Measurements from ENCODE around the gene MNAT1.
"Not testable (repeated sequence)": the region's sequence is repeated elsewhere in the genome, so short reads cannot be mapped to it uniquely, and the experiment has no call there.

Gene MNAT1

GRCh38 chr14:60803871-60804270 lies 69.3 kb downstream of the MNAT1 start:
- DNase-seq (ENCODE audit: low read depth in 2 of 3, low spot score in 2 of 3) = no peak

DNA sequence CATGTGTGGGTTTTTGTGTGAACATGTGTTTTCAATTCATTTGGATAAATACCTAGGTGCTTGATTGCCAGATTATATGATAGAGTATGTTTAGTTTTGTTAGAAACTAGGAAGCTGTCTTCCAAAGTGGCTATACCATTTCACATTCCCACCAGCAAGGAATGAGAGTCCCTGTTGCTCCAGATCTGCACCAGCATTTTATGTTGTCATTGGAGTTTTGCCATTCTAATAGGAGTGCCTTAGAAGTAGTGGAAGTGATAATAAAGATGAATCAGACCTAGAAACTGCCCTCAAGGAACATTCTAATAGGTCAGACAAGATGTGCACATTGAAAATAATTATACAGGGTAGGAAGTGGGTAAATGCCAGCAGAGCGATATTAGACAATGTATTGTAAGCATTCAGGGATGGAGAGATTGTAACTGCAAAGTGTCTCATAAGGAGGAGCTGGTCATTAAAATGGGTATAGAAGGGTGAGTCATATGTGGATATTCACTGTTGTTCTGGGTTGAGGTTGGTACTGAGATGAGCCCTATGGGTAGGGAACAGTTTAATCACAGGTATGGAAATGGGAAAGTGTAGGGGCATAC lies 71.4 kb downstream of the MNAT1 start:
- DNase-seq (ENCODE audit: low read depth in 2 of 3, low spot score in 2 of 3) = no peak

DNA sequence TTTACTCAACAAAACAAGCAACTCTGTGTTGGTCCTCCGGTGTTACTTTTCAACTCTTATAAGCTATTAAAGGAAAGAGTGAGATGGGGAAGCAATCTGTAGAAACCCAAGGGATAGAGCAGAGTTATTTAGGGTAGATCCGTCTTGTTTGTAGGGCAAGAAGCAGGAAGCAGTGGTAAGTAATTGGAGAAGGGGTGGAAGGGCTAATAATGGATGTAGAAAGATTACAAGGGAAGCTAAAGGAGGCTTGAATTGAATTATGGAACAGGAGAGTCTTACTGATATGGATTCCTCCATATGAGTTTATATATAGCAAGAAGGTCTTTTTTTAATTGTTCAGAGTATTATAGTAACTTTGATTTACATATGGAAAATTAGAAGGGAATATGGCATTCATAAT lies 72.7 kb downstream of the MNAT1 start:
- no peak for DNase-seq (ENCODE audit: low read depth in 2 of 3, low spot score in 2 of 3)

DNA sequence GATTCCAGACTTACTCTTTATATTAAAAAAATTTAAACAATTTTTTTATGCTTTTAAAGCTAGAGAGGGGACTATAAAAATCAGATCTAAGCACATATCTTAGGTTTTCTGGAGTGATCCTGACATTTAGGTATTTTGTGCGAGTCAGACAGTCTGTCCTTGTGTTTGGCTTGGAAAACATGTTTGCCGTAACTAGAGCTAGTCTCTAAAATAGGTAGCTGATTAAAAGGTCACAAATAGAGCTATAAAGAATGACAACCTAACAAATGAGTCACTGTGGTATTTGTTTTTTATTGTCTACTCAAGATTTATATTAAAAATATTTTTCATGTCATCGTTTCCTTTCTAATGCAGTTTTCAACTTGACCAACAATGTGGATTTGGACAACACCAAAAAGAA lies 73.4 kb downstream of the MNAT1 start:
- DNase-seq (ENCODE audit: low read depth in 2 of 3, low spot score in 2 of 3) = no peak

GRCh38 chr14:60812987-60813386 lies 78.4 kb downstream of the MNAT1 start:
- no peak for DNase-seq (ENCODE audit: low read depth in 2 of 3, low spot score in 2 of 3)

GRCh38 chr14:60815371-60815770 lies 80.8 kb downstream of the MNAT1 start:
- no peak for DNase-seq (ENCODE audit: low read depth in 2 of 3, low spot score in 2 of 3)

- DNase-seq (ENCODE audit: low read depth in 2 of 3, low spot score in 2 of 3) = no peak
Observed at GRCh38 chr14:60817113-60817512, 82.6 kb downstream of the MNAT1 start.

DNA sequence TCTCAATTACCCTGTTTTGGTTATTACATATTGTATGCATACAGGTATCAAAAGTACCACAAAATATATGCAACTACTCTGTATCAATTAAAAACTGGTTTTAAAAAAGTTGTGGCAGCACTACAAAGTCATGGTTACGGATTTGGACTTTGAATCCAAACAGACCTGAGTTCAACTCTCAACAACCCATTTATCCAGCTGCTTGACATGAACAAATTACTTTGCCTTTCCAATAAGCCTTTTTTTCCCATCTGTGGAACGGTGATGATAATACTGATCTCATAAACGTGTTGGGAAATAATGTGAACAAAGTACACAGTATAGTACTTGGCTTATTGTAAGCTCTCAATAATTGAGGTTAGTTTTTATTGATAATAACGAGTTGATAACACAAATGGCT lies 85.0 kb downstream of the MNAT1 start:
- DNase-seq (ENCODE audit: low read depth in 2 of 3, low spot score in 2 of 3) = no peak

- DNase-seq (ENCODE audit: low read depth in 2 of 3, low spot score in 2 of 3) = no peak
Observed at GRCh38 chr14:60838601-60839000, 104.0 kb downstream of the MNAT1 start.

GRCh38 chr14:60839057-60839456 lies 104.5 kb downstream of the MNAT1 start:
- no peak for DNase-seq (ENCODE audit: low read depth in 2 of 3, low spot score in 2 of 3)

DNA sequence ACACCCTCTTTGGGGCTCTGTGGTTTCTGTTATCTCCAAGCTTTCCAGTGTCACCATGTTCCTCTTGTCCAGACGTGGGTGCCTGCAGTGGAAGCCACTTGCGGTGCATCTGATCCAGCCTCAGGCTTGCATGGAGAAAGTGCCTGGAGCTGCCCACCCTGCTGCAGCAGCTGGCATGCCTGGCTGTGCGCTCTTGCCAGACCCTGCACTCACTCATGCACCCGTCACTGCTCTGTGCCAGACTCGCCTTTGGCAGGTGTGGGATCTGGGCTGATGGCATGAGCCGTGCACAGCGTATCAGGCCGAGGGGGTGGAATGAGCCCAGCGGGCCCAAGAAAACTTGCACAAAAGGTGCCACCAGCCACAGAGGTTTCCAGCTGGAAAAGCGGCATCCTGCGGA lies 105.1 kb downstream of the MNAT1 start:
- no peak for DNase-seq (ENCODE audit: low read depth in 2 of 3, low spot score in 2 of 3)

DNA sequence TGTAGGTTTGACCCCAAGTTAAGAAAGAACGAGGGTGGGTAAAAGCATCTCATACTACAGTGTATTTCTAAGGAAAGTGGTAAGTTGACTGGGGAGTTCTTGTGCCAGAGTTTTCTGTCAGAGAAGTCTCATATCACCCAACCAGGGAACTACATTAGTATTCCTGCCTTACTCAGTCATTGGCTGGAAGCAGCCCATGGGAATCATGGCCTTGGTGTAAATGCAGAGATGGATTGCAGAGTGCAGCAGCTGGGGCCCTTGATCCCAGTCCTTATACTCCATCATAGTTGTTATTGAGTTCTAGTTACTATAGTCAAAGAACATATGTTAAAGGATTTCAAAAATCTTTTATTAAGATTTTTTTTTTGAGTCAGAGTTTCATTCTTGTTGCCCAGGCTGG lies 105.8 kb downstream of the MNAT1 start:
- no peak for DNase-seq (ENCODE audit: low read depth in 2 of 3, low spot score in 2 of 3)

- DNase-seq (ENCODE audit: low read depth in 2 of 3, low spot score in 2 of 3) = no peak
Observed at GRCh38 chr14:60845523-60845922, 111.0 kb downstream of the MNAT1 start.

- DNase-seq (ENCODE audit: low read depth in 2 of 3, low spot score in 2 of 3) = no peak
Observed at GRCh38 chr14:60848066-60848465, 113.5 kb downstream of the MNAT1 start.

DNA sequence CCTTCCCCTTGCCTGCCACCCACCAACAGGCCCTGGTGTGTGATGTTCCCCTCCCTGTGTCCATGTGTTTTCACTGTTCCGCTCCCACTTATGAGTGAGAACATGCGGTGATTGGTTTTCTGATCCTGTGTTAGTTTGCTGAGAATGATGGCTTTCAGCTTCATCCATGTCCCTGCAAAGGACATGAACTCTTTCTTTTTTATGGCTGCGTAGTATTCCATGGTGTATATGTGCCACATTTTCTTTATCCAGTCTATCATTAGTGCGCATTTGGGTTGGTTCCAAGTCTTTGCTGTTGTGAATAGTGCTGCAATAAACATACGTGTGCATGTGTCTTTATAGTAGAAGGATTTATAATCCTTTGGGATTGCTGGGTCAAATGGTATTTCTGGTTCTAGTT lies 117.1 kb downstream of the MNAT1 start:
- DNase-seq (ENCODE audit: low read depth in 2 of 3, low spot score in 2 of 3) = not testable (repeated sequence)

- no peak for DNase-seq (ENCODE audit: low read depth in 2 of 3, low spot score in 2 of 3)
Observed at GRCh38 chr14:60856111-60856510, 121.5 kb downstream of the MNAT1 start.

DNA sequence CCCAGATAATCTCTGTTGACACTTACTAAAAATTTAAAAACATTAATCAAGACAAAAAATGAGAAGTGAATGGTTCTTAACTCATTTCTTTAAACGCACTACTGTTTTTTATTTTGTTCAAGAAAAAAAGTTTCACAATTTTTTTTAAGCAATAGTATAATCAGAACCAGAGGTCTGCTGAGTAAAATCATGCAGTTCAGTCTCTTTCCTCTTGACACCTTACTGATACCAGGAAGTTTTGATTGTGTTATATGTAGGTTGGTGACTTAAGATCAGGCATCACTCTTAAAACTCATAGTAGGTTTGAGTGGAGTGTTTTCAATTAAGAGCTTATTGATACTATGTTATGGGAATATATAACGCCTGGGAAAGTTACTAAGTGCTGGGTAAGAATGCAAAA lies 125.0 kb downstream of the MNAT1 start:
- DNase-seq (ENCODE audit: low read depth in 2 of 3, low spot score in 2 of 3) = no peak

- no peak for DNase-seq (ENCODE audit: low read depth in 2 of 3, low spot score in 2 of 3)
Observed at GRCh38 chr14:60861545-60862140, 127.1 kb downstream of the MNAT1 start.

DNA sequence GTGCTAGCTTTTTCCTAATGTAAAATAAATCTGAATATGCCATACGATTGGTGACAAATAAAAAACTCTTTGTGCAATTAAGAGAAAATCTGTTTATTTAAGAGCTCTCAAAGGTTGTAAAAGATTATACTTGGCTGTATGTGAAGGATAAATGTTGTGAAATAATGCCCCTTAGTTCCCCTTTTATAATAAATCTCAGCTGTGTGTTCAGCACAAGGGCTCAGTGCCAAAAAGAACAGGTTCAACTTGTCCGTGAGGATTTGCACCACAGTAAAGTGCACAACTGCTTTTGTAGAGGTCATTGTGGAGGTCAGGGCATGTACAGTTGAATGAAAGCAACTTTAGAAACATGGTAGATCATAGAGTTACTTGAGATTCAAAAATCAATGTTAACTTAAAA lies 127.7 kb downstream of the MNAT1 start:
- no peak for DNase-seq (ENCODE audit: low read depth in 2 of 3, low spot score in 2 of 3)

- no peak for DNase-seq (ENCODE audit: low read depth in 2 of 3, low spot score in 2 of 3)
Observed at GRCh38 chr14:60863249-60863648, 128.7 kb downstream of the MNAT1 start.

GRCh38 chr14:60865378-60866127 lies 131.0 kb downstream of the MNAT1 start:
- DNase-seq (ENCODE audit: low read depth in 2 of 3, low spot score in 2 of 3) = no peak

DNA sequence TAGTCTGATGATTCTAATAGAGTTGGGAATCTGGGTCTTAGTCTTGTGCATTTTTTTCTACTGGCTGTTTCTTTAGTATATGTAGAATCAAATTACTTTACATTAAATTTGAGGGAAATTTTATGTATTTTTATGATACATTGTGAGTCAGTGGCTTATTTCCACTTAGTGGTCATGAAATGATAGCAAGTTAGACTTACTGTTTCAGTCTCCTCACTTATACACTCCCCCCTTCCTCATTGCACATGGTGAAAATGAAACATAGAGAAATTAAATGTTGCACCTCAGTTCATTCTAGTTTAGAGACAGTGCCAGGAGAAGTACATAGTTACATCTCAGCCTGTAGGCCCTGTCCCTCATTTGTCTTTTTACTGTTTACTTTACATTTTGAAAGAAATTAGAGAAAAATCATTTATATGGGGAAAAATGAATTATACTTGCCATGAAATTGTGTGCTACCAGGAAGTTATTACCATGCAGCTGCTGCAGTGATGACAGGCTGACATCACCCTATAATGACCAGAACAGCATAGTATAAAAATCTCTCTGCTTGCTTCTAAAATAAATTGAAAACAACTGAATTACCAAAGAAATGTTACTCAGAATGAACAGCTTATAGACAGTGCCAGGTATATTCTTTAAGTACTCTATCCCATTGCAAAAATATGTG lies 133.1 kb downstream of the MNAT1 start:
- DNase-seq (ENCODE audit: low read depth in 2 of 3, low spot score in 2 of 3) = no peak
